NCI-H2171 treated with DMSO at 0.1 percent for 48 hours (cell line): ENCODE measurements around the gene RPLP2.

Experiments
- DNase-seq: peaks from one replicate; lab custom pipeline; 2025; lab: John Stamatoyannopoulos, UW

The RPLP2 gene

DNA sequence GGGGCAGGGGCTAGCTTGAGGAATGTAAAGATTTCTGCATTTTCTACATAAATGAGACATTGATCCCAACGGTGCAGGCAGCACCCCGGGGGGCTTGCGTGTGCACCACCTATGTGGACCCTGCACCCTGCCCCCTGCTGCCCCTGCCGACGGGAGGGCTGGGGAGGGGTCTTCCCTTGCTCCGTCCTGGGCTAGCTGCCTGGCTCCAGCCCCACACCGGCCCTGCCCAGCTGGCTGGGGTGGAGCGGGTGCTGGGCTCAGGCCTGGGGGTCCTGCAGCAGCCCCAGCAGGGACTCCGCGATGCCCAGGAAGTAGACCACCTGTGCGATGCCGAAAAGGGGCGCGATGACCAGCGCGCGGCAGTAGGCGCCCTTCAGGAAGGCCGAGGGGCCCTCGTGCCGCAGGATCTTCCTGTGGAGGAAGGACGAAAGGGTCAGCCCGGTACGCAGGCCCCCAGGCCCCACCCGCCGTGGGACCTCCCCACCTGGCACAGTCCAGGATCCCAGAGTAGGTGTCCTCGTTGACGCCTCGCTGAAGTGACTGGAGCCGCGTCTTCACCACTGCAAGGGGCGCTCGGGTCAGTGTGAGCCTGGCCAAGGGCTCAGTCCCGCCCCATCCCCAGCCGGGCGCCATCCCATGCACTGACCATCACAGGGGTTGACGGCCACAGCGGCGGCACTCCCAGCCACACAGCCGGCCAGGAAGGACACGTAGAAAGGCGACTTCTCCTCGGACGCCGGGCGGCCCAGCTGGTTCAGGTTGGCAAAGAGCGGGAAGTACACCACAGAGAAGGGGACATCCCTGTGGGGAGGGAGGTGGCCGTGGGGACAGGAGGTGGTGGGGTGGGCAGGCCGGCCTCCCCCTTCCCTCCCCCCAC, 17.9 kb upstream of the RPLP2 start:
- DNase-seq, result no peak

DNA sequence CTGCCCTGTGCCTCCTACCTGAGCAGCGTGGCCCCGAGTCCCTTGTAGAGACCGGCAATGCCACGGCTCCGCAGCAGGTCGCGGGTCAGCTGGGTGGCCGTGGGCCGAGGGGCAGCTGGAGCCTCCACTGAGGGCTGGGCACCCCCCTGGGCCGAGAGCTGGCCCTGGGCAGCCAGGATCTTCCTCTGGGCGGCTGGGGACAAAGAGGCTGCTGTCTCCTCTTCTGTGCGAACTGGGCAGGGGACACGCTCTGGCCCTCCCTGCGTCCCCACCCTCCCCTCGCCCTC, 17.3 kb upstream of the RPLP2 start:
- no peak for DNase-seq

DNA sequence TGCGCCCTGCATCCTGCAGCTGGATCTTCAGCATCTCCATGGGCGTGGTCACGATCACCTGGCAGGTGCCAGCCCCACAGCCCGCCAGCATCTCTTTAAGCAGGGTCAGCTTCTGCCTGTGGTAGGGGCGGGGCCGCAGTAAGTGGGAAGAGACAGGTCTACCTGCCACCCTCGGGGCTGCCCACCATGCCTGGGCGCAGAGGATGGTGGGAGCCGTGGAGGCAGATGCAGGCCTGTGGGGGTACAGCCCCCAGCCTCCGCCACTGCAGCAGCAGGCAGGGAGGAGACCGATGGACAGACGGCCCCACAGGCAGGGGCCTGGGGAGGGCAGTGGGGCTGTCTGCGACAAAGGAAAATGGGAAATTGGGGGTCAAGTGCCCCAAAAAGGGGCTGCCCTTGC, 16.9 kb upstream of the RPLP2 start:
- no peak for DNase-seq

- peak; percentile 18 for DNase-seq
These were observed 16.2 kb upstream of the RPLP2 start for GRCh38 chr11:793556-793955.

DNA sequence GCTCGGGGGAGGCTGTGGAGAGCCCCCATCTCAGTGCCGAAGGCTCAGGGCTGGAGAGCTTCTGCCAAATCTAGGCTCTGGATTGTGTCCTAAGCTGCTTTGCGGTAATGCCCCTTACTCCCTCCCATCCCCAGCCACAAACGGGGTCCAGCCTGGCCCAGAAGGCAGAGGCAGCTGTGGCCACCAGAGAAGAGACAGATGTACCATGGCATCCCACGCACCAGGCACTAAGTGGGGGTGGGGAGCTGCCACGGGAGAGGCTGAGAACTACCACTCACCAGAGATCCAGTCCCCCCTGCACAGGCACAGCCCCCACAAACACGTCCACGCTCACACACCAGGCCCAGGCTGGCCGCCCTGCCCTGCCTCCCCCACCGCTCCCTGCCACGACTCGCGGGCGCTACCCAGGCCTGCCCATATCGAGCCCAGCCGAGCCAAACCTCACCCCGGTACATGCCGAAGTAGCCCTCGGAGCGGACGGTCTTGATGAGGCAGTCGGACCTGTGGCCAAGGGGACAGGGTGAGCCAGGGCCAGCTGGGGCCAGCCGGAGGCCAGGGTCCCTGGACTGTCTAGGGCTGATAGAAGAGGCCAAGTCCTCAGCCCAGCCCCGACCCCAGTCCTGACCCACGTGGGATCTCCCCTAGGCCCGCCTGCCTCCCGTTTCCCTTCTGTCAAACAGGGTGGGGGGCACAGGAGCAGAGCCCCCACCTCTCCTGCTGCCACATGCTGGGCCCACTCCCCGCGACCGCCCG, 15.6 kb upstream of the RPLP2 start:
- no peak for DNase-seq

DNA sequence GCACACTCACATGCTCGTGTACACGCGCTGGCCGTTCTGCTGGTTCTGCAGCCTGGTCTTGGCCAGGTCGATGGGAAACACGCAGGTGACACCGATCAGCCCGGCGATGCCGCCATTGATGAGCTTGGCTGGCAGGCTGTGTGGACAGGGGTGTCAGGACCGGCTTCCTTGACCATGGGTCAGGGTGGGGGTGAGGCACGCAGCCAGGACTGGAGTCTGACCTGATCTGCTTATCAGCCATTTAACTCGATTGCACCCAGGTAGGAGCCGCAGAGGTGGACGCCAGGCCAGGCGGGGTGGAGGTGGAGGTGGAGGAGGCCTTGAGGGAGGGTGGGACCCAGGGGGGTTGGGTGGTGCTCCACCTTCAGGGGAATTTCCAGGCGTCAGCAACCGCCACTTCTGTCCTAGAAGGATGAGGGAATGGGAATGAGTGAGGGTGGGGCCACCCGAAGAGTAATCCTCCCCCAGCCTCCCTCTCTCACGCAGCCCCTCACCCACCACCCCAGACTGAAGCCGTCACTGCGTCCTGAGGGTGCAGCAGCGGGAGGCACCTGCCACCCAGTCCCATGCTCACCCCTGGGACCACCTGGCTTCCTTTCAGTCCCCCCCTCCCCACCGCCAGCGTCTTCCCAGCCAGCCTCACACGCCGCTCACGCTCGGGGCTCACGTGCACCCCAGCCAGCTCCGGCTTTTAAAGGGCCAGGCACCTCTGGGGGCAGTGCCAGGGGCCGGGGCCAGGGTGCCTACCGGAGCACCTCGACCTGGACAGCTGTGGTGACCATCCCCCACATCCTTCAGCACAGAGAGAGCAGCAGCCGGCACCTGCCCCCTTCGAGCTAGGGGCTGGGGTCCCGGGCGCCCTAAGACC, 14.8 kb upstream of the RPLP2 start:
- DNase-seq, result no peak

DNA sequence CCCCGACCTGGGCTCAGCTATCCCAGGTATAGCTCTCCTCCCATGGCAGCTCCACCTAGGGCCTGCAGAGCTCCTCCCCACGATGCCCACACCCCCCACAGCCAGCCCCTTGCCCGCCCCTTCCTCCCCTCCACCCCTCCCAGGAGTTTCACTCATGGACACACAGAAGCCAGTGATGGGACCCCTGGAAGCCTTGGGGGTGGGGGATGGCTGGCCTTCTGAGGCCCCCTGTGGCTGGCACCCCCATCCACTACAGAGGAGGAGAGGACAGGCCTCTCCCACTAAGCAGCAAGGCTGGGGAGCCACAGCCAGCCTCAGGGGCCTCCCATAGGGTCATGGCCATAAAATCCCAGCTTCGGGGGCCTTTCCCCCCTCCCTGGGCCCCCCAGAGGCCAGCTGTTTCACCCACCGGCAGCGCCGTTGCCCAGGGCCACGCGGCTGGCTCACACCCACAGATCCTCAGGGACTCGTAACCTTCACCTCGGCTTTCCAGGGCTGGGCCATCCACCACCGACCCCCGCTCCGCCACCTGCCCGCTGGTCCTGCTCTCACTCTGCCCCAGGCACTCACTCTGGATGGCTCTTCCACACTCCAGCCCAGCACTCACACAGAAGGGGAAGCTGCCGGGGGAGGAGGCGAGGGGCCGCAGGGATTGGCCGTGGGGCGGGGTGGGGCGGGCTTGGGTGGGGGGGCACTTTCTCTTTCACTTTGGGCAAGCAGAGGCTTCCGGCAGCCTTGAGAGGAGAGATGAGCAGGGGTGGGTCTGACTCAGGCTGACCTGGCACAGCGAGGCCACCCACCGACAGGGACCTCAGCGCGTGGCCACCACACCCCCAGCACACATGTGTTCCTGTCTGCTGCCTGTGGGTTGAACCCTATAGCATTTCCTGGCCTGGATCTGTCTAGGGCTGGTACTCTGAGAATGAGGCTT, 13.9 kb upstream of the RPLP2 start:
- peak; percentile 38 for DNase-seq

GRCh38 chr11:796565-797295, 13.0 kb upstream of the RPLP2 start:
- no peak for DNase-seq

DNA sequence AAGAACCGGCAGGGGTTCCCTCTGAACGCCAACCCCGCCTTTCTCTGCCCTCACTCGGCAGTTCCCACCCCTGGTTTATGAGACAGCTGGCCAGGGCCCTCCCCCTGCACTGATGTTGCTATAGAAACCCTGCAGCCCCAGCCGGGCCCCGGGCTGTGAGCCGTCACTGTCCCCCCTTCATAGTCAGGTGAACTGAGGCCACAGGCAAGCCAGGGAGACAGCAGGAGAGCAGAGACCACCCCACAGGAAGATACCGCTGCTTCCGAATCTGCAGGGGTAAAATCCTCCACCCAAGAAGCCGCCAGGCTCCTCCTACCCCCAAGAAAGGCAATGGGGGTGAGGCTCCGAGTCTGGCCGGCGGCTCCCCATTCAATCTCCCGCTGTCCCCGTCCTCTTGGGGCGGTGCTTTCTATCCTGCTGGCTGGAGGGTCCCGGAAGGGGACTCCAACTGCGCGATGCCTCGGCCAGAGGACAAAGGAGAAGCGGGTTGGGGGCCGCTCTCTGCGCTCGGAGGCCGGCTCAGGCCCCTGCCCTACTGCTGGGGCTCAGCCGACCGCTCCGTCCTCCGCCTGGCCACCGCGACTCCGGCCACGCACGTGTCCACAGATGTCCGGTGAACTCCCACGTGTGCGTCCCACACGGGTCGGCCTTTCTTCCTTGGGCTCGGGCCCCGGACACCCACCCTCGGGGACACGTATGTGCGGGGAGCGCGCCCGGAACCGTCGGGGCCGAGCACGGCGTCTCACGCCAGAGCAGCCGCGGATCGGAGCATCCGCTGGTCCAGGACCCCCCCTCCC, 12.3 kb upstream of the RPLP2 start:
- DNase-seq, result peak; percentile 87

DNA sequence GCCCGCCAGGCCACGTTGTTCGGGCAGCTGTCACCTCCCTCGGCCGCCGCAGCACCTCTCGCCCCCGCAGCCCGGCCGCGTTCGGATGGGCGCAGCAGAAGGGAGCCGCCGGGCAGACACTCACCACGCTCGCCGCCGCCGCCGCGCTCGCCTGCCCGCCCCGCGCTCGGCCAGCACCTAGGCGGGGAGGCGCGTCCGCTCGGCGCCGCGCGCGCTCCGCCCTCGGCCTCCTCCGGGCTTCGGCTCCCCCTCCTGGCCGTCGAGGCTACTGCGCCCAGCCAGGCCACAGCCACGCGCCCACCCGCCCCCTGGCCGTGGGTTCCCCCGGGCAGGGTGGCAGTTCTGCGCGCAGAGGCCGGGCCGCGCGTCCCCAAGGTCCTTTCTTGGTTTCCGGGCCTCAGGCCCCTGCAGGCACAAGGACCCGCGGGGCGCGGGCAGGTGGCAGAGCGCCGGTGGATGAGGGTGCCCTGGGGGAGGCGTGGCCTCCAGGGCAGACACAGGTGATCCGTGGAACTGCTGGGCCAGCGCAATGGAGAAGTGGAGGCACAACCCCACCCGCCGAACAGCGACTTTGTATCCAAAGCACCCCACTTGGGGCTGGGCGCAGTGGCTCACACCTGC, 11.6 kb upstream of the RPLP2 start, which contains the start of gene SLC25A22:
TSS of gene SLC25A22 (minus strand) at position 189 of the 621 bp plus-strand sequence. CDS start 3,275 bp downstream, outside the sequence.
- peak; percentile 54 for DNase-seq

- no peak for DNase-seq
These were observed 10.0 kb upstream of the RPLP2 start for GRCh38 chr11:799641-800316.

GRCh38 chr11:800473-800872, 9.3 kb upstream of the RPLP2 start:
- DNase-seq, result no peak

- DNase-seq, result no peak
These were observed 8.5 kb upstream of the RPLP2 start for GRCh38 chr11:801097-801780.

DNA sequence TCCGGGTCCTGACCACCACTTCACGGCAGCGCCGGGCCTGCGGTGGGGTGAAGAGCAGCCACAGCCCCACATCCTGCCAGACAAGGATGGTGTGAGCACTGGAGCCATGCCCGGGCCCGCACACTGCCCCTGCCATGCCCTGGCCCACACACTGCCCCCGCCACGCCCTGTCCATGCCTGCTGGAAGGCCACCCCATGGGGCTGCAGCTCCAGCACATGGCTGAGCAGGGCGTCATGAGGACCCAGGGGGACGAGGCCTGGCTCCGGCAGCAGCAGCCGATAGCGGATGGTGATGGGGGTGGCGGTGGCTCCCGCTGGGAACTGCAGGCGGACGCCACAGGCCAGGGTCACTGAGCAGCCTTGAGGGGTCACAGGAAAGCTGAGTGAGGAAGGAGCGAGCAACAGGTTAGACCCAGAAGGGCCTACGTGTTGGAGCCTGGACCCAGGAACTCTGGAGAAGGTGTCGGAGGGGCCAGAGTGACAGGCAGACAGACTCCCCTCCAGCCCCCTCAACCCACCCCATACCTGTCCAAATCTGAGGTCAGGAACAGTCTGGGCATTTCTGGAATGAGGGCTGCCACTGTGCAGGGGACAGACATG, 7.6 kb upstream of the RPLP2 start:
- no peak for DNase-seq

DNA sequence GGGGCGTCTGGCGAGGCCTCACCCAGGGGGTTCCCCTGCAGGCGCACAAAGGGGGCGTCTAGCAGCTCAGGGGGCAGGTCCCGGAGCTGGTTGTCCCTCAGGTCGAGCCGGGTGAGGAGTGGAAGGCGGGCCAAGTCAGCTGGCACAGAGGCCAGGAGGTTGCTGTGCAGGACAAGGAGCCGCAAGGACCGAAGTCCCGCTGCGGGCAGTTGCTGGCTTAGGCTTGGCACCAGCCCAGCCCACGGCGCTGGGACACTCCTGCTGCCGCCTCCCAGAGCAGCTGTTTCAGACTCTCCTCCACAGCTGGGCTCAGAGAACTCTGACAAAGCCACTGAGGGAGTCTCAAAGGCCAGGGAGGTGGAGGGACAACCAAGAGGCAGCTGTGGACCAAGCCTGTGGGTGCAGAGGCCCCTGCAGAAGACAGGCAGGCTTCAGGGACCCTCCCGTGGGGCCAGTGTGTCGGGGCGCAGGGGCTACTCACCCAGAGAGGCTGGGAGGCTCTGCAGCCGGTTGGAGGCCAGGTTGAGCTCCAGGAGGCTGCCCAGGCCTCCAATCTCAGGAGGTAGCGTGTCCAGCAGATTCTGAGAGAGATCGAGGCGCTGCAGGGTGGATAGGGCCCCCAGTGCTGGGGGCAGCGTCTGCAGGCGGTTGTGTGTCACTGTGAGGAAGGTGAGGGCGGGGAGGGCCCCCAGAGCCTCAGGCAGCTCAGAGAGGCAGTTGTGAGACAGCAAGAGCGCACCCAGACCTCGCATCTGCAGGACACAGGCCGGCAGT, 6.9 kb upstream of the RPLP2 start:
- no peak for DNase-seq

- DNase-seq, result no peak
These were observed 6.4 kb upstream of the RPLP2 start for GRCh38 chr11:803467-803742.
